HG03060 (cell line): ENCODE results near the gene ASXL3.
A peak's percentile ranks its signal among the peaks of the same experiment; 100 is the strongest.

Experiments used
- ATAC-seq: cut with Tn5 transposase; IDR thresholded peaks from one replicate; pipeline ENCODE4 v1.9.1; 2021; ENCODE audit warnings: low read depth, moderate number of reproducible peaks; ENCODE audit not compliant: unreplicated experiment

ASXL3 gene

GRCh38 chr18:33577685-33578517 is at the start of gene ASXL3:
Gene ASXL3, plus strand, starts transcription at chr18:33578219. Its CDS starts 413 bp downstream, at chr18:33578632.
- ATAC-seq = no peak

DNA sequence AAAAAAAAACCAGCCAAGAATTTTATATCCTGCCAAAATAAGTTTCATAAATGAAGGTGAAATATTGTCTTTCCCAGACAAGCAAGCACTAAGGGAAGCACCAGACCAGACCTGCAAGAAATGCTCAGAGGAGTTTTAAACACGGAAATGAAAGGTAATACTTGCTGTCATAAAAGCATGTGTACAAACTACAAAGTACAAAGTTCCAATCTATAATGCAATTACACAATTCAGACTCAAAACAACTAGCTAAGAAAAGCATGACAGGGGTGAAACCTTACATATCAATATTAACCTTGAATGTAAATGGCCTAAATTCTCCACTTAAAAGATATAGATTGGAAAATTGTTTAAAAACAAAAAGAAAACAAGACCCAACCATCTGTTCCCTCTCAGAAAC is 45.0 kb upstream of the ASXL3 start:
- ATAC-seq = no peak

GRCh38 chr18:33536904-33537303 is 41.1 kb upstream of the ASXL3 start:
- ATAC-seq = no peak

- ATAC-seq = no peak
Measured at GRCh38 chr18:33538418-33539042, 39.5 kb upstream of the ASXL3 start.

DNA sequence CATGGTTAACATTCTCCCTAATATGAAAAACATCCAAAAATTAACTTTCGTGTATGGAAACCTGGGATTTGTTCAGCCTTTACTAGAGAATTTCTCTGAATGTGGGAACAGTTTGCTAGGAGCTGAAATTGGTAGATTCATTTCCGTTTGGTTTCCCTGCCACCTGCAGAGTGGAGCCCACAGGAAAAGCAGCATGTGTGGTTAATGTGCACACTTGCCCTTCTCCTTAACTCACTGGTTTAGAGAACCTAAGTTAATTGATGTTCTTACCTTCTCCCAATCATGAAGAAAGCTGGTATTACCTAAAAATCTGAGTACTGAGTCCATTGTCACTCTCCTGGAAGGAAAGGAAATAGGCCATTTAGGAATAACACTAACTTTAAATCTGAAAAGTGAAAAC is 37.6 kb upstream of the ASXL3 start:
- ATAC-seq = no peak

DNA sequence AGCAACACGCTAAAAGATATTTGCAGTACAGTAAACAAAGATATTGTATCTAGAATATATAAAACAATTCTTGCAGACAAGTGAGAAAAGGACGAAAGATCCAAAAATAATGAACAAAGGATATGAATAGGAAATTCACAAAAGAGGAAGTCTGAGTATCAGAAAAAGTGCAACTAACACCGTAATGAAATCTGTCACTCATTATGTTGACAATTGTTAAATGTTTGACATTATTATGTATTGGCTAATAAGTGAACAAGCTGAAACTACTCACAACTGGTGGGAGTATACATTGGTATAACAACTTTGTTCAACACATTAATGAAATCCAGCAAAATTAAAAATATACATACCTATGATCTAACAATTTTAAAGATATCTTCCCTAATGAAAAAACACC is 36.7 kb upstream of the ASXL3 start:
- no peak for ATAC-seq

- ATAC-seq = no peak
Measured at GRCh38 chr18:33556846-33557245, 21.2 kb upstream of the ASXL3 start.

GRCh38 chr18:33557706-33558105 is 20.3 kb upstream of the ASXL3 start:
- ATAC-seq = no peak

- no peak for ATAC-seq
Measured at GRCh38 chr18:33558529-33558928, 19.5 kb upstream of the ASXL3 start.

GRCh38 chr18:33560686-33561370 is 17.2 kb upstream of the ASXL3 start:
- ATAC-seq = peak; percentile 72

DNA sequence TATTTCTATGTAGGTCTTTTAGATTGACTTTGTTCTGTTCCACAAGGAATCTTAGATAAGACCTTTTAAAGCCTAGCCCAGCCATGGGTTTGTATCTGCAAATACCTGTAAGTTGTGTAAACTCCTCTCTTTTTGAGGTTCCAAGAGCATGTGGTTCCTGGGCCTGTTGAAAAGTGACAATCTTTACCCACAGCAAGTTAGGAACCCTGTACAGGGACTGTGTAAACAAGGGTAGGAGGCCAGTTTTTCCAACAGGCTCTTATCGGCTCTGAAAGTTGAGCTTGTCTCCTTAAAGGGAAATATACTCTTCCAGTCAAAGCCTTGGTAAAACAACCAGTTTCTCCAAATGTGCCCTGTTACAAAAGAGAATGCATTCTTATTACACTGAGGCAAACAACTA is 15.3 kb upstream of the ASXL3 start:
- ATAC-seq = no peak

GRCh38 chr18:33567705-33568104 is 10.3 kb upstream of the ASXL3 start:
- no peak for ATAC-seq

DNA sequence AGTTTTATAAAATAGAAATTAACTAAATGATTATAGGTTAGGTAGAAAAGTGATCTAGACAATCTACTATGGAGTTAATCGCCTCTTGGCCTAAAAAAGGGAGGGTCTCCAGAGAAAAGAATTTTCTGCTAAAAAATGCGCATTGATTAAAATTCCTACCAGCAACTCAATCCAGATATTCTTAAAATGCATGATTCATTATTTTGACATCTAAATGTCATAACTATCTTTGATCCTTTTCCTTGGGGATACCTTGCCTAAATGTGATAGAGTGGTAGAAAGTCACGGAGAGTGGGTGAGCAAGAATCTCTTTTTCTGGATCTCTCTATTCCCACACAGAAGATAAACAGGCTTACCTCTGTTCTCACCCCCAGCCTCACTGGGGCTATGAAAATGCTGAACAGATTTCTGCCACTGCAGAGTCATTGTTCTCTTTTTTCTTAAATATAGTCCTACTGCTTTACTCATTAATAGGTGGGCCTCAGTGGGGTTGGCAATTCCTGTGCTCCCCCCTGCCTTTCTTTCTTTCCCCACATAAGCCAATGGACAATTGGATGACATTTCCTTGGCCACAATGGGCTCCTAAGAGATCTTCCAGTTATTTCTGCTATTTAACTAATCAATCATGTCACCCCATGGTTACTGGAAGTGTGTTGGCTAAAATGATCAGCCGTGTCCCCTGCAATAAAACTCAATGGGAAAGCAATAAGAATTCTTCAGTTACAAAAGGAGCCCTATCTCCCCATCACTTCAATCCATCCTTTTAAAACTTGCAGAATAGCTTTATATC is 5.8 kb upstream of the ASXL3 start:
- ATAC-seq = no peak

DNA sequence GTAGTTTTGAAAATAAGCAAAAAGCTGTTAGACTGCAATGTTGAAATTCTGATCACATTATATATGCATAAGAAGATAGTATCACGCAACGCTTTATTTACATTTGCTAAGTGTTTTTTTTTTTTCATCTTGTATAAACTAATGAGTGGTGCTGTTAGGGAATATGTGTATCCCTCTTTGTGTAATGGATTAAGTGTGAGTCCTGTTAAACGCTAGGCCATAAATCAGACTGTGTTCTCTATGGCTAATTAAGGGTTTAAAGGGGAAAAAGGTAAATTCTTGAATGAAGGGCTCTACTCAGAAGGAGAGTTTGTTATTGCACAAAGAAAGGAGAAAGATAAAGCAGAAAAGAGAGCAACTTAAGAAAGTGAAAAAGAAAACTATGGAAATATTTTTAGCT is 4.8 kb upstream of the ASXL3 start:
- ATAC-seq = no peak

DNA sequence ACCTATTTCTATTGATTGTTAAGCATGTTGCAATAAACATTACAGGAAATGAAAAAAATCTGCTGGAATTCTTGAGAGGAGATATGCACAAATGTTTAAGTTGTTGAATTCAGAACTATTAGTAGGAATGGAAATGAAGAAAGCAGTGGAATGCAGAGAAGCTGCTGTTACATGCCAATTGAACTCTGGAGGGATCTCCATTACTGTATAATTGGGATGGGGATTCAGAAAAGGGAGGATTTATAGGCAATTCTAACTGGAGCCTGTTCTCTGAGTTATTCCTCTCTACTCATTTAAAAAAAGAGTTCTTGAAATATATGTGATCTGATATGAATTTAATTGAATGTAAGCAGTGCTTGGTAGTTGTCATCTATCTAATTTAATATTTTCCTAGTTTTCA is 2.6 kb upstream of the ASXL3 start:
- ATAC-seq = no peak

- no peak for ATAC-seq
Measured at GRCh38 chr18:33576999-33577646, 896 bp upstream of the ASXL3 start.

DNA sequence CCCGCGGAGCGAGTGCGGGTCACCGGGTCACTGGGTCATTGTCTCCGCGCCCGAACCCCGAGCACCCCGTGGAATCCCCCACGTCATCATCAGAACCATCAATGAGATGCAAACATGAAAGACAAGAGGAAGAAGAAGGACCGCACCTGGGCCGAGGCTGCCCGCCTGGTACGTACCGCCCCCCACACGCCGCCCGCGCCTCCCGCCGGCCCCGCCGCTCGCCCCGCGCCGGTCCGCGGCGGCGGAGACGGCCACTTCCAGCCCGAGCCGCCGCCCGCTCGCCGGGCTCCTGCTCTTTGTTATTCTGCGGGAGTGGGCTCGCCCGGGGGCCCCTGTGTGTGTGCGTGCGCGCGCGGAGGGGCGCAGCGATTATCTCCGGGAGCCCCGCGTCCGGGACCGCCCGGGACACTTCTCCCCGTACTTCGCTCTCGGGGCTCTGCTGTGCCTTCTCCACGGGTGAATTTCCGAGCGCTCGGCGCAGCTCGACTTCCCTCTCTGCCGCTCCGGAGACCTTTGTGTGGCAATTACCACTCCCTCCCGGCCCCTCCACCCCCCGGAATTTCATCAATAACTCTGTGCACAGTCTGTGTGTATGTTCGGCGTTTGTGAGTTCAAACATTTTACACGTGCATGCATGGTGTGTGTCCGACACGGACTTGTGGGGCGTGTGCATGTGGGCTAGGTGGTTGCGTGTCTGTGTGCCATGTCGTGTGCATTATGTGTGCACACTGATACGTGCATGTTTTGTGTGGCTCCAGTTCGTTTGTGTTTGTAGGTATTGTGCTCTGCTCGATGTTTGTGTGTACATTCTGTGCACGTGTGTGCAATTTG is 714 bp downstream of the ASXL3 start:
- ATAC-seq = no peak

GRCh38 chr18:33579349-33580215 is 1.6 kb downstream of the ASXL3 start:
- ATAC-seq = no peak
